GM19023 (cell line): ENCODE results near the gene SMCO2.

Source experiments
- ATAC-seq: cut with Tn5 transposase; IDR thresholded peaks from one replicate; pipeline ENCODE4 v1.9.1; 2021; ENCODE audit warnings: mild to moderate bottlenecking, moderate library complexity; ENCODE audit not compliant: unreplicated experiment

Gene SMCO2

DNA sequence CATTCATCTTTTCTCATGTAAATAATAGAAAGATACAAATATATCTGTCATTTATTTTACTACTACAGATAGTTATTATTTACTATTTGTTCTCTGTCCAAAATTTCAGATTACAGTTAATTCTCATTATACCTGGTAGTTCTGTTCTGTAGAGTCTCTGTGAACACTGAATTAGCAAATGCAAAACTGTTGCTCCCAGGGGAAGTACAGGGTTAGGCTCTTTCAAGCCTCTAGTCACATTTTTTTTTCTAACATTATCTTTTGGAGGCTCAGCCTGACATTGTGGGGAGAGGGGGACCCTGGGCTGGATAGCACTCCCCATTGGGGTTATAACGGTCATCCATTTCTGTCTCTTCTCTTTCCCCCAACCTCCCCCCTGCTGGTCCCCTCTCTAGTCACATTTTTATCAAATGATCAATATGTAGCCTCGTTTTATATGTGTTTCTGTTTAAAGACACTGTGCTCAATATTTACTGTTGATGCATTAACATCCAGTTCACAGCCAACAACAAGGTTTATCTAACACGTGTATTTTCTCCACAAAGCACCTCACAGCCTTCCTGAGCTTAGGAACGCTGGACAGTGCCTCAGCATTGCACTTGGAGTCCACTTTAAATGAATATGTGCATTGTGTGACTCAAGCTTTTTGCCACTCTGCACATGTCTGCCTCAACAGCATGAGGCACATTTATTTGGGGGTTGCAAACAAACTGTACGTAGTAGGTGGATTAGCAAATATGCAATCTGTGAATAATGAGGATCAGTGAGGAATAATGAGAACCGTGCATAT is 4.7 kb downstream of the SMCO2 start:
- no peak for ATAC-seq

DNA sequence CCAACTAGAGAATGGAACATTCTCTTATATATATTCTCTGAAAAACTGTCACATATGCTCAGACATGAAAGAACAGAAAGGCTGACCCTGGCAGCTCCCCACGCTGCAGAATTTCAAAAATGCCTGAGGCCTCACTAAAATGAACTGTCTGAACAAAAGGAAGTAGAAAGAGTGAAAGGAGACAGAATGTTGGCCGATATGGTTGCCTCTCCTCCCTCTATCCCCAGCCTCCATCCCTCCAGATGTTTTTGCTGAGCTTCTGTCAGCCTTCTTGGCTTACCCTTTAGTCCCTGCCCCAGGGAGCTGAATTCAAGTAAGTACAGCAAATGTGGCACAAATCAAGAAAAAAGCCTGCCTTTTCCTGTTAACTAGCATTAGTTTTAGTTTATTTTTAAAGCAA is 6.9 kb downstream of the SMCO2 start:
- ATAC-seq = no peak

DNA sequence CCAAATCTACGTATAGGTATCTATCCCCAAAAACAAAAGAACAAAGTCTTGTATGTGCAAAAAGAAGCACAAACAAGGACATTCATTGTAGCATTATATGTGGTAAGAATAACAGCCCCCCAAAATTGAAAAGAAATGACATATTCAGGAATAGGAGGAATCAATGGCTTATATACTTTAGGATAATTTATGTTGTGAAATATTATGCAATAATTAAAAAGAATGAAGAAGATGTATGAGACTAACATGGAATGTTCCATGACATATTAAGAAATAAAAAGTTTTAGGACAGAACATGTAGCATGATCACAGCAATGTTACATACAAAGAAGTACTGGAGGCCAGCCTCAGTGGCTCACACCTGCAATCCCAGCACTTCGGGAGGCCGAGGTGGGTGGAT is 9.1 kb downstream of the SMCO2 start:
- no peak for ATAC-seq

DNA sequence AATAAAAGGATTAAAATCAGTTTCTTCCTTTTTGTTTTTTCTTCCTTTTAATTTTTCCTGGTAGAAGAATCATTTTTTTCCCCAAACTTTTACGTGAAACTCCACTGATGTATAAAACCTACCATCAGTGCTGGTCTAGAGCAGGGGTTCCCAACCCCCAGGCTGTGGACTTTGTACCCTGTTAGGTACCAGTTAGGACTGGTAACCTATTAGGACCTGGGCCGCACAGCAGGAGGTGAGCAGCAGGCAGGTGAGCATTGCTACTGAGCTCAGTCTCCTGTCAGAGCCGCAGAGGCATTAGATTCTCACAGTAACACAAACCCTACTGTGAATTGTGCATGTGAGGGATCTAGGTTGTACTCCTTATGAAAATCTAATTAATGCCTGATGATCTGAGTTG is 10.1 kb downstream of the SMCO2 start:
- ATAC-seq = no peak

DNA sequence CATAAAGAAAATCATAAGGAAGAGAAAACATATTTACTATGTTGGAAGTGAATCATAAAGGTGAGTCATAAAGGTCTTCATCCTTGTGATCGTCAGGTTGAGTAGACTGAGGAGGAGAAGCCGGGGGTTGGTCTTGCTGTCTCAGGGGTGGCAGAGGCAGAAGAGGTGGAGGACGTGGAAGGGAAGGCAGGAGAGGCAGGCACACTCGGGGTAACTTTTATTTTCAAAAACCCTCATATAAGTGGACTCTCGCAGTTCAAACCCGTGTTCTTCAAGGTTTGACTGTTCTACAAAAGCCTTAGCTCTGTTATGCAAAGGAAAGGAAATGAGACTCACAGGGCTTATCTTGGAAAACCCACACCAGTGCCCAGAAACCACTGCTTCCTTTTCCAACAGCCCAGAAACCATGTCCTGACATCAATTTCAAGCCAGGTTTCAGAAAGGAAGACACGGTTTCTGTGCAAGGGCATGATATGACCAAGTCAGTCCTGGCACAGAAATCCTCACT is 14.0 kb downstream of the SMCO2 start:
- ATAC-seq = no peak

- no peak for ATAC-seq
Observed at GRCh38 chr12:27462151-27462694, 15.7 kb downstream of the SMCO2 start.

- no peak for ATAC-seq
Observed at GRCh38 chr12:27462851-27463250, 16.3 kb downstream of the SMCO2 start.

DNA sequence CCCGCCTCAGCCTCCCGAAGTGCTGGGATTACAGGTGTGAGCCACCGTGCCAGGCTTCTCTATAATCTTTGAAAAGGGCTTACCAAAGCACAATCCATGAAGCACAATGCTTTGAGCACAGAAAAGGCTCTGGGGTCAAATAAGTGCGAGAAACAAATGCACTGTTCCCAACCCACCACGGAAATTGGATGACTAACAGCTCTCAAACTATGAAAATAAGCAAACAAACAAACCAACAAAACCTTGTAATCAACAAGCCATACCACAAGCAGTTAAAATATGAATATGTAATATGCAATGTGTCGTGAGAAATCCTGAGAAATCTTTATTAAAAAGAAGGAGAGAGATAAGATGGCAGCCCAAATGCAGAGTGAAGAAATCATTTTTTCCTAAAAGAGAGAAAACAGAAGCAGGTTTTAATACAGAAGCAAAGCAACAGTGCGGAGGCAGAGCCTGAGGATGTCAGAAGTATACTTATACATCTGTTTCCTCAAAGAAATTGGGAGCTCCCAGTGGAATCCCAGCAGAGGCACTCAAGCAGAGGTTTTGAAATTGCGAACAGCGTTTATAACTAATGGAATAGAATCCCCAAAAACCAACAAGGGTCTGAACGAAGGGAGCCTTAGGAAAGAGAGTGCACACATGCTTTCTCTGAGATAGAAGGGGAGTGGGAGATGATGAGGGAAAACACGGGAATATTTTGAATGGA is 17.1 kb downstream of the SMCO2 start:
- ATAC-seq = no peak

- no peak for ATAC-seq
Observed at GRCh38 chr12:27464220-27464554, 17.7 kb downstream of the SMCO2 start.

DNA sequence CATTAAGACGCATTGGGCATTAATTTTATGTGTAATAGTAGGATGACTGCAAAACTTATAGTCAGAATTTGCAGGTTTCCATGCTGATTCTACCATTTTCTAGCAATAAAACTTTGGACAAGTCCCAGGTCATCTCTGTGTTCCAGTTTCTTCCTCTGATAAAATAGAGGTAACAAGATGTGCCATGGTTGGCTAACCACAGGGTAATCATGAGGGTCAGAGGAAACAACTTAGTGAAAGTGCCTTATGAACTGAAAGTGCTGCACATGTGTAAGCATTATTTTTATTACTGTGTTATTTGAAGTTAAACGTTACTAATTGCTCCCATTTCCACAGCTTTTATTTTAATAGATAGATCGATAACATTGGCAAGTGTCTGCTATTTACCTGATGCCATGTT is 21.1 kb downstream of the SMCO2 start:
- ATAC-seq = no peak

DNA sequence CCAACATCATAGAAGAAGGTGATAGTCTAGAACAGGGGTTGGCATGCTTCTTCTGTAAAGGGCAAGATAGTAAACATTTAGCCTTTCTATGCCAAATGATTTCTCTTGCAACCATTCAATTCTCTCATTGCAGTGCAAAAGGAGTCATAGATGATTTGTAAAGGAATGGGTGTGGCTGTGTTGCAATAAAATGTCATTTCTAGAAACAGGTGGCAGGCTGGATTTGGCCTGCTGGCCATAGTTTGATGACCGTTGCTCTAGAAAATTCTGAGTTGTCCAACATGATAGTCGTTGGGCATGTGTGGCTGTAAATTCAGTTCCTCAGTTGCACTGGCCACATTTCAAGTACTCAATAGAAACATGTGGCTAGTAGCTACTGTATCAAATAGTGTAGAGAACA is 21.7 kb downstream of the SMCO2 start:
- no peak for ATAC-seq

- ATAC-seq = no peak
Observed at GRCh38 chr12:27469176-27469736, 22.7 kb downstream of the SMCO2 start.

DNA sequence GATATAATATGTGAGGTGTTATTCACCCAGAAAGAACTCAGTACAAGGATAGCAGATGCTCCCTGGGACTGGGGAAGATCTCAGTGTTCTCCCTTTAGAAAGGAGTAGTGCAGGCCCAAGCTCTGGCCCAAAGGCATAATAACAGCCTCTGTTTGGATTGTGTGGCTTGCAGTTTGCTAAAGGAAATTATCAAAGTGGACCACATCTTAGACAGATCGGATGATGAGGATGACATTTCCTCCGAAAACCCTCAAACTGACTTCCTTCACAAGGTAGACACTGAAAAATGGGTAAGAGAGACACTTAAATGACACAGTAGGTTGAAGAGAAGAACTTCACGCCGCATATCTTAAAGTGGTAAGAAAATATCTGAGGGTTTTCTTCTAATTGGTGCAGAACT is 26.1 kb downstream of the SMCO2 start:
- no peak for ATAC-seq

GRCh38 chr12:27474344-27474743 is 27.8 kb downstream of the SMCO2 start:
- no peak for ATAC-seq

DNA sequence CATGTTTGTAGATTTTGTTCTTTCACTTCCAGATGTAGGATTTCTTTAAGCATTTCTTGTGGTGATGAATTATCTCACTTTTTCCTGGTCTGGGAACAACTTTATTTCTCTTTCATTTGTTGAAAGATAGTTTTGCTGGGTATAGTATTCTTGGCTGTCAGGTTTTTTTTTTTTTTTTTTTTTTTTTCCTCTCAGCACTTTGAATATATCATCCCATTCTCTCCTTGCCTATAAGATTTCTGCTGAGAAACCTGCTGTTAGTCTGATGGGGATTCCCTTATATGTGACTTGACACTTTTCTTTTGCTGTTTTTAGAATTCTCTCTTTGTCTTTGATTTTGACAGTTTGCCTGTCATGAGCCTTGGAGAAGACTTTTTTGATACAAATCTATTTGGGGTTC is 30.5 kb downstream of the SMCO2 start:
- ATAC-seq = no peak

DNA sequence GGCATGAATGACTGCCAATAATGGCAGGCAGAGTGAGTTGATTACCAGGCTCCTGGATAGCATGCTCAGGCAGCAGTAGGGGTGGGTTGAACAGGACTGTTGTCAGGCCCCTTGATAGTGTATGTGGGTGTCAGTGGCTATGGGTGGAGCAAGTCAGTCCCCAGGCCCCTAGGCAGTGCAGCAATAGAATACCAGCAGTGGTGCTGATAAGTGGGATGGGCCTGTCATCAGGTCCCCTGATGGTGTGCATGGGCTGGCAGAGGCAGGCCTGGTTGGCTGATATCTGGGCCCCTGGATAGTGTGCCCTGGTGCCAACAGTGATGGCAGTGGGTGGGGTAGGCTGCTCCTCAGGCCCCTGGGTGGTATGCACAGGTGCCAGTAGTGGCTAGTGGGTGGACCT is 32.4 kb downstream of the SMCO2 start:
- no peak for ATAC-seq

- ATAC-seq = no peak
Observed at GRCh38 chr12:27480016-27480415, 33.5 kb downstream of the SMCO2 start.

DNA sequence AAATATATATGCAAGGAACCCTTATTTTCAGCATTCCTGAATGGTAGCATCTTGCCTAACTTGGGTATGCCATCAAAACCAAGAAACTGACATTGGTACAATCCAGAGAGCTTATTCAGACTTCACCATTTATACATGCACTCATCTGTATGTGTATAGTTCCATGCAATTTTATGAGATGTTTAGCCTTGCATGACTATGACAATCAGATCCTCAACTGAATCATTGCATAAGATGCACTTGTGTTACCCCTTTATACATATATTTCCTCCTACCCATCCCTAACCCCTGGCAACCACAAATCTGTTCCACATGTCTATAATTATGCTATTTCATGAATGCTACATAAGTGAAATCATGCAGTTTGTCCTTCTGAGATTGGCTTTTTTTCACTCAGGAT is 40.4 kb downstream of the SMCO2 start:
- no peak for ATAC-seq

DNA sequence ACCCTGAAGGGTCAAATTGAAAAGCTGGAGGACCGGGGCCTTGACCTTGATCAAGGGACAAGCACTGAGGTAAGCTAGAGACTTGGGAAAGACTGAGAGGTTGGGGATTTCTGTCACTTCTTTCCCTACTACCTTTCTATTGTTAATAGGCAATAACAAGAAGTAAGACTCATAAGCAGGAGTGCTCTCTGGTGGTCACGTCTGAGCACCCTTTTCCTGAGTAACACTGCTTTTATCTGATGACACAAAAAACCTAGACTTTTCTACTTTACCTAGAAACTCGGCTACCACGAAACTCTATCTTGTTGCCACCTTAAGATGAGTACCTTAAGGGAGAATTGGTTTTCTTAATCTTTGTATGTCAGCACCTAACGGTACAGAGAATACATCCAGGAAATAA is 41.9 kb downstream of the SMCO2 start:
- ATAC-seq = no peak

DNA sequence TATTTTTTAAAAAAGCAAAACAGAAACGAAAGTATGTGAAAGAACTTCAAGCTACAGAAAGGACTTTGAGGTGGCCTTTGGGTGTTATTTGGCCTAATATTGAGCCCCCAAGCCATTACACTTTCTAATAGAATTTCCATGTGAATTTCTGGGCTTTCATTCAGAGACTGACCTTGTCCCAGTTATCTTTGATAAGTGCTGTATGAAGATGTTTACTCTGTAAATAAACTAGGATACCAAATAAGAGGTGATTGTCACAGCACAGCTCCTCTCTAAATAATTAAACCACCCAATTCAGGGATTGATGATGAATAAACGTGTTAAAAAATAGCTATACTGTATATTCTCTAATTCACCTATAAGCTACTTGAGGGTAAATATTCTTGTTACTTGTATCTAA is 44.7 kb downstream of the SMCO2 start:
- no peak for ATAC-seq

DNA sequence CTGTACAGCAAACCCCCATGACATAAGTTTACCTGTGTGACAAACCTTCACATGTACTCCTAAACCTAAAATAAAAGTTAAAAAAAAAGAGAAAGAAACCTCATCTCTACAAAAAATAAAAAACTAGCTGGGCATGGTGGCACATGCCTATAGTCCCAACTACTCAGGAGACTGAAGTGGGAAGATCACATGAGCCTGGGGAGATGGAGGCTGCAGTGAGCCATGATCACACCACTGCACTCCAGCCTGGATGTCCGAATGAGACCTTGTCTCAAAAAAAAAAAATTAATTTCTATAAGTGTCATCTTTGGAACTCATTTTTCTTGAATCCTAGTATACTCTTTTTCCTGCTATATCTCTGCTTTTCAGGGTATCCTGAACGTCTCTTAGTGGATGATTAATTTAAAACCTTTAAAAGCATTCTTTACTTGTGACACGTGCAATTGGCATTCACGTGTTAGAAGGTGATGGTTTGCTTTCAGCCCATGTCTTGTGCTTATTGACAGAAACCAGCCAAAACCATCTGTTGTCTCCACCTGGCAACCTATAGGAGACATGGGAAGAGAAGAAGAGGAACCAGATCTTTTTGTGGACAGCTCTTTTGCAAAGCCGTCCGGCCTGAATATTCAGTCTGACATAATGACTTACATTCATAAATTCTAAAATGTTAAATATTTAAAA is 46.9 kb downstream of the SMCO2 start:
- ATAC-seq = no peak
